ENCODE data around the gene MEGF6.
"Not testable (repeated sequence)": the region's sequence is repeated elsewhere in the genome, so short reads cannot be mapped to it uniquely, and the experiment has no call there.

The MEGF6 gene

DNA sequence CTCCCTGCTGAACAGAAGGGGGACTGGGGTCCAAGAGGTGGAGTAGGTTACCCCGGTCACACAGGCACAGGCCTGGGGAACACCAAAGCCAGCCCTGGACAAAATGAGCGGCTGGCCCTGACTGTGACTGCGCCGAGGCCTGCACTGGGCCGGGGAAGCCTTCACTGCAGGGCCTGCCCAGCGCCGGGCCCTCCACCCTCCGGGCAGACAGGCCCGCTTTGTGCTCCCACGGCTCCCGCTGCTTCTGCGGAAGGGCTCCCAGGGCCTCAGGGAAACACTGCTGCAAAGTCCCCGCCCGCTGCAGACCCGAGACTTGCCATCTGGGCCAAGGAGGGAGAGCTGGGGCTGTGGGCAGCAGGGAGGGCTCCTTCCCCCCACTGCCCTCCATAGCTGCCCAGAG is 35.3 kb downstream of the MEGF6 start:
- H3K27ac ChIP-seq: no peak overlapping the region
- no peak for DNase-seq (ENCODE audit: low spot score)
- TF ChIP-seq, protein P1, sequence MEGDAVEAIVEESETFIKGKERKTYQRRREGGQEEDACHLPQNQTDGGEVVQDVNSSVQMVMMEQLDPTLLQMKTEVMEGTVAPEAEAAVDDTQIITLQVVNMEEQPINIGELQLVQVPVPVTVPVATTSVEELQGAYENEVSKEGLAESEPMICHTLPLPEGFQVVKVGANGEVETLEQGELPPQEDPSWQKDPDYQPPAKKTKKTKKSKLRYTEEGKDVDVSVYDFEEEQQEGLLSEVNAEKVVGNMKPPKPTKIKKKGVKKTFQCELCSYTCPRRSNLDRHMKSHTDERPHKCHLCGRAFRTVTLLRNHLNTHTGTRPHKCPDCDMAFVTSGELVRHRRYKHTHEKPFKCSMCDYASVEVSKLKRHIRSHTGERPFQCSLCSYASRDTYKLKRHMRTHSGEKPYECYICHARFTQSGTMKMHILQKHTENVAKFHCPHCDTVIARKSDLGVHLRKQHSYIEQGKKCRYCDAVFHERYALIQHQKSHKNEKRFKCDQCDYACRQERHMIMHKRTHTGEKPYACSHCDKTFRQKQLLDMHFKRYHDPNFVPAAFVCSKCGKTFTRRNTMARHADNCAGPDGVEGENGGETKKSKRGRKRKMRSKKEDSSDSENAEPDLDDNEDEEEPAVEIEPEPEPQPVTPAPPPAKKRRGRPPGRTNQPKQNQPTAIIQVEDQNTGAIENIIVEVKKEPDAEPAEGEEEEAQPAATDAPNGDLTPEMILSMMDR (IDR thresholded peaks at IDR 0.05): no peak
- H3K4me3 ChIP-seq: no peak overlapping the region

DNA sequence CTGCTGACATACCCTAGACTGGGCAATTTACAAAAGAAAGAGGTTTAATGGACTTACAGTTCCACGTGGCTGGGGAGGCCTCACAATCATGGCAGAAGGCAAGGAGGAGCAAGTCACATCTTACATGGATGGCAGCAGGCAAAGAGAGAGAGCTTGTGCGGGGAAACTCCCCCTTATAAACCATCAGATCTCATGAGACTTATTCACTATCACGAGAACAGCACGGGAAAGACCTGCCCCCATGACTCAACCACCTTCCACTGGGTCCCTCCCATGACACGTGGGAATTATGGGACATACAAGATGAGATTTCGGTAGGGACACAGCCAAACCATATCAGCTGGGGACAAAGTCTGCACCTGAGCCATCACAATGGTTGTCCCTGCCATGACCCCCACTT is 35.8 kb downstream of the MEGF6 start:
- DNase-seq (ENCODE audit: low spot score); H3K27ac ChIP-seq: not testable (repeated sequence)

DNA sequence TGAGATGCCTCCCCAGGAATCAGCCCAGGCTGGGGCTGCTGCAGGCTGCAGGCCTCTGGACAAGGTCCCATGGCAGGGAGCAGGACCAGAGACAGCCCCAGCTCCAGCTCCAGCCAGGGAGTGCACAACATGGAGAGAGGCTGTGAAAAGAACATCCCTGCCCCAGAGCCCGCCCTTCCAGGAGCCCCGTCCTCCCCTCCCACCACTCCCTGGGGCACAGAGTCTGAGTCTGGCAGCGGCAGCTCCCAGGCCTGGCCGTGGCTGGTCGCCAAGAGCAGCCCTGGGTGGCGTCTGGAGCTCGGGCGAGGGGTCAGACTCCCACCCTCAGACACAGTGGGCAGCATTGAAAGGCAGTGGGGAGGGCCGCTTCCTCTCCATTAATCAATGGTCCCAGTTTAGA is 37.8 kb downstream of the MEGF6 start:
- no peak for DNase-seq (ENCODE audit: low spot score)
- TF ChIP-seq, protein P1 (IDR thresholded peaks at IDR 0.05): no peak
- Histone ChIP-seq H3K4me3 (no peak overlapping the region), H3K27ac (peak overlapping the region in 1 of 2 donors; percentile 16)

More for the DNA sequence above, 35.8 kb downstream of the MEGF6 start:
- not testable (repeated sequence) for H3K4me3 ChIP-seq

DNA sequence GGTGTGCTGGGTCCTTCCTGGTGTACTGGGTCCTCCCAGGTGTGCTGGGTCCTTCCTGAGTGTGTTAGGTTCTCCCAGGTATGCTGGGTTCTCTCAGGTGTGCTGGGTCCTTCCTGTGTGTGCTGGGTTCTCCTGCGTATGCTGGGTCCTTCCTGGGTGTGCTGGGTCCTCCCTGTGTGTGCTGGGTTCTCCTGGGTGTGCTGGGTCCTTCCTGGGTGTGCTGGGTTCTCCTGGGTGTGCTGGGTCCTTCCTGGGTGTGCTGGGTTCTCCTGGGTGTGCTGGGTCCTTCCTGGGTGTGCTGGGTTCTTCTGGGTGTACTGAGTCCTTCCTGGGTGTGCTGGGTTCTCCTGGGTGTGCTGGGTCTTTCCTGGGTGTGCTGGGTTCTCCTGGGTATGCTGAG is 38.7 kb downstream of the MEGF6 start:
- not testable (repeated sequence) for H3K27ac ChIP-seq; DNase-seq (ENCODE audit: low spot score); H3K4me3 ChIP-seq

DNA sequence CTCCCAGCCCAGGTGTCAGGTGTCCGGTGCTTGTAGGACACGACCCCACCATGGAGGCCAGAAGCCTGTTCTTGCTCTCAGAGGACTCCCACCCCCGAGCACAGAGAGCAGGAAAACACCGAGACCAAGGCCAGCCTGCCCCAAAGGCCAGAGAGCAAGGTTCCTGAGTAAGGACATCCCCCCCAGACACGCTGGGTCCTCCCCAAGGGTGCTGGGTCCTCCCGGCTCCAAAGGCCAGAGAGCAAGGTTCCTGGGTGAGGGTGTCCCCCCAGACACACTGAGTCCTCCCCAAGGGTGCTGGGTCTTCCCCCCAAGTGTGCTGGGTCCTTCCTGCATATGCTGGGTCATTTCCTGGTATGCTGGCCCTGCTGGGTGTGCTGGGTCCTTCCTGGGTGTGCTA is 40.0 kb downstream of the MEGF6 start:
- Histone ChIP-seq H3K4me3 (no peak overlapping the region), H3K27ac (no peak overlapping the region)
- DNase-seq (ENCODE audit: low spot score): no peak
- TF ChIP-seq, protein P1 (IDR thresholded peaks at IDR 0.05): no peak

DNA sequence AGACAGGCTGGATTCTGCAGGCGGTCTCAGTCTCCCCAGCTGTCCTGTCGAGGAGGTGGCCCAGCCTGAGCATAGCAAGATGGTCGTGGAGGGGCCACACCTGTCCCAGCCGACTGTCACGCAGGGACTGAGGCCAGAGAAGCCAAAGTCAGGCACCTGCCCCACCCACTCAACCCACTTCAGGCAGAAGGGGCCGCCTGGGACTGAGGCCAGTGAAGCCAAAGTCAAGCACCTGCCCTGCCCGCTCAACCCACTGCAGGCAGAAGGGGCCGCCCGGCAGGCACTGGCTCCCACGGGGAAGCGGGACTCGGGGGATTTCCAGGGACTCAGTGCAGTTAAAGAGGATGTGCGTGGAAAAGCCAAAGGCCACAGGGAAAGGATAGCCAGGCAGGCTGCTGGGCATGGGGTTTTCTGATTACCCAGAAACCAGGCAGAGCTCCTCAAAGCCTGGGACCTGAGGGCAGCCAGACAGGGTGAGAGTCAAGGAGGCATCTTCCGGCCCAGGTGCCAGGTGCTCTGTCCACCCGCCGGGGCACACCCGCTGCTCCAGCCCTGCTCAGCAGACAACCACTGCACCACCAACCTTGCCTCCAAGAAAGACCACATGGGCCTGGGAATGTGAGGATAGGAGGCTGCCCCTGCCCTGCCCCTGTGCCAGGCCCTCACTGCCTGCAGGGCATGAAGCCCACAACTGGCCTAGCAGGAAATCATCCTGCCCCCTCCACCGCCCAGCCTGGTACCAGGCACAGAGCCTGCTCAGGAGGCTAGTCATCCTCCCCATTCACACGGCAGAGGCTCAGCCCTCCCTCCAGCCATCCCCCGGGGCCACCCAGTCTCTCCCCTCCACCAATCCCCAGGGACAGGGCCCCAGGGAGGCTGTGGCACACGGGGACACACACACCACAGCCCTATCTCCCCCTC is 41.0 kb downstream of the MEGF6 start:
- Histone ChIP-seq H3K27ac (no peak overlapping the region), H3K4me3 (no peak overlapping the region)
- no peak for DNase-seq (ENCODE audit: low spot score)
- TF ChIP-seq, protein P1 (IDR thresholded peaks at IDR 0.05): no peak

DNA sequence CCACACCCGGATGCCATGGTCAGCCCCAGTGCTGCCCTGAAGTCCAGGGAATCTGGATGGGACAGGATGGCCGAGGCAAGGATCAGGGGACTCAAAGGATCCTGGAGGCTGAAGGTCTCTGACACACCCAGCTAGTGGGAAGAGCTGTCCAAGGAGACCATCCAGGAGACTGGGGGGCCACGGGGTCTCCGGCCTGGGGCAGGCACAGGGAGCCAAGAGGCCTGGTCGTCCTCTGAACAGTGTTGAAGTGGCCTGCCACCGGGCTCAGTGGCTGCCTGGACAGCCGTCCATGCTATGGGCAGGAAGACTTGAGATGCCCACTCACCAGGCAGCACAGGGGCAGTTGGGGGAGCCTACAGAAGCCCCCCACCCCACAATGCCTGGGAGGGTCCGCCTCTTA is 41.9 kb downstream of the MEGF6 start:
- DNase-seq (ENCODE audit: low spot score): no peak
- H3K4me3 ChIP-seq: no peak overlapping the region
- H3K27ac ChIP-seq: no peak overlapping the region
- TF ChIP-seq, protein P1 (IDR thresholded peaks at IDR 0.05): no peak

DNA sequence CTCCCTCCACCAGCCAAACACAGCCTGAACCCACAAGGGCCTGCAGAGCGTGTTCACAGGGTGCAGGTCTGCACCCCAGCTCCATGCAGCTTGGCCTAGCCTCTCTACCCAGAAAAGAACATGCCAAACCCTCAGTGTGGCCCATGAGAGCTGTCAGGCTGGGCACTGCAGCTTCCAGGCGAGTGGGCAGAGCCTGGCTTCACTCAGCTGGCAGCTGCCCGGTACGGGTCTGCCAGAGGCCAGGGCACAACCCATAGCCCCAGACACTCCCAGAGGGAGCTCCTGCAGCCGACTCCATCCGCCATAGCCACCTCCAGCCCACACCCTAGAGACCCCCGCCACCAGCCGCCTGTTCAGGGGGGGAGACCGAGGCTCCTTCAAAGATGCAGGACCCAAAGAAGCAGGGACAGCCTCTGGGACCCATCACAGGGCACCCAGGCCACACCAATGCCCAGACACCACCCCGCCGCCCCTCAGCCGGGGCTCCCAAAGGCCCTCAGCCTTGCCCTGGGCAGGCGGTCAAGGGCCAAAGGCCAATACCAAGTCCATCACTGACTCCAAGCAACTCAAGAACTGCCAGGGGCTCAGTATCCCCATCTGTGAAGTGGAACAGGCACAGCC is 42.4 kb downstream of the MEGF6 start:
- Histone ChIP-seq H3K27ac (no peak overlapping the region), H3K4me3 (no peak overlapping the region)
- TF ChIP-seq, protein P1 (IDR thresholded peaks at IDR 0.05): no peak
- DNase-seq (ENCODE audit: low spot score): no peak

Measured in coronary artery (tissue), 2 donors.